HepG2 (cell line): ENCODE data around the gene TLR4. TPM values are rescaled to one million over a fixed set of nuclear protein-coding genes. Genes with fewer than 3 reads are reported as not detected.

ENCODE experiments used
- CENPT ChIP-seq: sonication (generic); formaldehyde crosslinking; IDR thresholded peaks from 2 replicates; pipeline ENCODE4 v1.8.0; 2022; ENCODE audit warnings: low read depth, mild to moderate bottlenecking, moderate library complexity, missing genetic modification reagents
- CHCHD3 ChIP-seq: sonication (generic); formaldehyde crosslinking; IDR thresholded peaks from 2 replicates; pipeline ENCODE4 v1.8.0; 2022; ENCODE audit warnings: mild to moderate bottlenecking, missing genetic modification reagents, moderate library complexity
- GFI1 ChIP-seq: sonication (generic); formaldehyde crosslinking; IDR thresholded peaks from 2 replicates; pipeline ENCODE4 v1.5.0; 2020; ENCODE audit warnings: missing genetic modification reagents, mild to moderate bottlenecking, borderline replicate concordance
- HBP1 ChIP-seq: IDR thresholded peaks from 2 replicates; pipeline ENCODE4 v1.6.1; 2016; ENCODE audit warnings: low read depth, control low read depth
- MTERF4 ChIP-seq: sonication (generic); formaldehyde crosslinking; IDR thresholded peaks from 2 replicates; pipeline ENCODE4 v1.8.0; 2023; ENCODE audit warnings: mild to moderate bottlenecking, missing genetic modification reagents
- ZBTB26 ChIP-seq: IDR thresholded peaks from 2 replicates; pipeline ENCODE4 v1.6.1; 2016; ENCODE audit warnings: missing compliant biosample characterization, missing genetic modification reagents, borderline replicate concordance
- ZFP82 ChIP-seq: sonication (generic); formaldehyde crosslinking; IDR thresholded peaks from 2 replicates; pipeline ENCODE4 v1.5.1; 2020; ENCODE audit warnings: mild to moderate bottlenecking, missing genetic modification reagents, borderline replicate concordance
- ZMYM3 ChIP-seq: sonication (generic); formaldehyde crosslinking; IDR thresholded peaks from 2 replicates; pipeline ENCODE4 v1.5.1; 2020; ENCODE audit warnings: mild to moderate bottlenecking, missing genetic modification reagents
- ZNF280B ChIP-seq: sonication (generic); formaldehyde crosslinking; IDR thresholded peaks from 2 replicates; pipeline ENCODE4 v1.5.0; 2020; ENCODE audit warnings: missing genetic modification reagents, mild to moderate bottlenecking, borderline replicate concordance
- ZNF572 ChIP-seq: sonication (generic); formaldehyde crosslinking; IDR thresholded peaks from 2 replicates; pipeline ENCODE4 v1.5.1; 2020; ENCODE audit warnings: mild to moderate bottlenecking, missing genetic modification reagents
- ZNF616 ChIP-seq: sonication (generic); formaldehyde crosslinking; IDR thresholded peaks from 2 replicates; pipeline ENCODE4 v1.5.0; 2020; ENCODE audit warnings: low read depth, mild to moderate bottlenecking, missing genetic modification reagents
- polyA plus RNA-seq, 8 experiments: library from polyadenylated mRNA; depleted of rRNA in 3 of 8; stranded (reverse) in 7 of 8; unstranded in 1 of 8; fragments of >200 nt; fragmentation: Illumina TruSeq in 4 of 8; extraction: Trizol in 4 of 8; gene quantifications; 2 replicates each; pipeline versions ENCODE4 v1.2.1 to v1.2.3, GENCODE V29; 2011 to 2016; ENCODE audit warnings: low read depth in 4 of 8, missing spikeins in 1 of 8, mixed read lengths in 1 of 8; ENCODE audit not compliant: insufficient read depth in 1 of 8
- total RNA-seq, 5 experiments: library from RNA; depleted of rRNA; stranded (reverse); fragments of >200 nt; fragmentation: Illumina TruSeq; extraction: Trizol; gene quantifications; 2 replicates each; pipeline ENCODE4 v1.2.3, GENCODE V29; 2016; ENCODE audit warnings: low read depth in 1 of 5

Gene TLR4
- total and polyA plus RNA-seq, 2 of the 13 experiments (the other 11 are each of a cell fraction or from before 2014, with no cell fraction given) = 0.07 to 0.22 TPM

GRCh38 chr9:117671468-117671867 lies 32.7 kb upstream of the TLR4 start (continued):
- TF ChIP-seq ZBTB26 (CRISPR knock-in tag) (no peak), CHCHD3 (CRISPR knock-in tag) (no peak), GFI1 (no peak), ZFP82 (CRISPR knock-in tag) (no peak), ZMYM3 (CRISPR knock-in tag) (no peak), ZNF280B (CRISPR knock-in tag) (no peak), ZNF572 (CRISPR knock-in tag) (no peak), HBP1 (CRISPR knock-in tag) (no peak), MTERF4 (no peak), CENPT (CRISPR knock-in tag) (no peak), ZNF616 (CRISPR knock-in tag) (no peak)
